Gastroesophageal sphincter (tissue), 3 donors: Measurements from ENCODE around the gene PPP2R3C.

Experiments
- POLR2A ChIP-seq, 2 donors: fragments of 450-650 bp; IDR thresholded peaks; one replicate each; pipeline ENCODE4 v1.6.1; 2017; ENCODE audit warnings: antibody characterized with exemption in 2 of 2, mild to moderate bottlenecking in 2 of 2, moderate library complexity in 1 of 2
- POLR2AphosphoS5 ChIP-seq: sonication (generic); formaldehyde crosslinking; IDR thresholded peaks from one replicate; pipeline ENCODE4 v1.6.1; 2017; ENCODE audit warnings: antibody characterized with exemption
- TF ChIP-seq, protein P1 (sequence below), 4 experiments: fragments of 200-600 bp in 2 of 4; fragments of 450-650 bp in 2 of 4; sonication (generic) in 1 of 4; IDR thresholded peaks; one replicate each; pipeline ENCODE4 v1.5.1; 2017 to 2019; ENCODE audit warnings: antibody characterized with exemption in 4 of 4, mild to moderate bottlenecking in 2 of 4, moderate library complexity in 2 of 4

DNA sequence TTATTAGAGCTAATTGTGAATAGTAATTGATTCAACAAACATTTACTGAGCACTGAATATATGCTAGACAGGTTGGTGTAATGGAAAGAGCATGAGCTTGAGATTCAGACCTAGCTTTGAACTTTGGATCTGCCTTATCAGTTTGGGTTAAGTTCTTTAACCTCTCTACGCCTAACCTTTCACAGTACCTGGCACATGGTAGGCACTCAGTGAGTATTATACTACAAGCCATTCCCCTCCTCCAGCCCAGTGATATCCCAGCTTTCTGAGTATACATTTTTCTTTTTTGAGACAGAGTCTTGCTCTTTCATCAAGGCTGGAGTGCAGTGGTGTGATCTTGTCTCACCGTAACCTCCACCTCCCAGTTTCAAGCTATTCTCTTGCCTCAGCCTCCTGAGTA, 43.7 kb downstream of the PPP2R3C start:
- TF ChIP-seq, protein P1, sequence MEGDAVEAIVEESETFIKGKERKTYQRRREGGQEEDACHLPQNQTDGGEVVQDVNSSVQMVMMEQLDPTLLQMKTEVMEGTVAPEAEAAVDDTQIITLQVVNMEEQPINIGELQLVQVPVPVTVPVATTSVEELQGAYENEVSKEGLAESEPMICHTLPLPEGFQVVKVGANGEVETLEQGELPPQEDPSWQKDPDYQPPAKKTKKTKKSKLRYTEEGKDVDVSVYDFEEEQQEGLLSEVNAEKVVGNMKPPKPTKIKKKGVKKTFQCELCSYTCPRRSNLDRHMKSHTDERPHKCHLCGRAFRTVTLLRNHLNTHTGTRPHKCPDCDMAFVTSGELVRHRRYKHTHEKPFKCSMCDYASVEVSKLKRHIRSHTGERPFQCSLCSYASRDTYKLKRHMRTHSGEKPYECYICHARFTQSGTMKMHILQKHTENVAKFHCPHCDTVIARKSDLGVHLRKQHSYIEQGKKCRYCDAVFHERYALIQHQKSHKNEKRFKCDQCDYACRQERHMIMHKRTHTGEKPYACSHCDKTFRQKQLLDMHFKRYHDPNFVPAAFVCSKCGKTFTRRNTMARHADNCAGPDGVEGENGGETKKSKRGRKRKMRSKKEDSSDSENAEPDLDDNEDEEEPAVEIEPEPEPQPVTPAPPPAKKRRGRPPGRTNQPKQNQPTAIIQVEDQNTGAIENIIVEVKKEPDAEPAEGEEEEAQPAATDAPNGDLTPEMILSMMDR (IDR thresholded peaks at IDR 0.05): no peak
- TF ChIP-seq POLR2A (IDR thresholded peaks at IDR 0.05): no peak
- TF ChIP-seq POLR2AphosphoS5: no peak
